ENCODE data around the gene ABCG8. TPM values are rescaled to one million over a fixed set of nuclear protein-coding genes. Genes with fewer than 3 reads are reported as not detected.

Gene ABCG8
- total and polyA plus RNA-seq, 2 donors (not counting 1 experiment from before 2014, with no cell fraction given), result not detected

DNA sequence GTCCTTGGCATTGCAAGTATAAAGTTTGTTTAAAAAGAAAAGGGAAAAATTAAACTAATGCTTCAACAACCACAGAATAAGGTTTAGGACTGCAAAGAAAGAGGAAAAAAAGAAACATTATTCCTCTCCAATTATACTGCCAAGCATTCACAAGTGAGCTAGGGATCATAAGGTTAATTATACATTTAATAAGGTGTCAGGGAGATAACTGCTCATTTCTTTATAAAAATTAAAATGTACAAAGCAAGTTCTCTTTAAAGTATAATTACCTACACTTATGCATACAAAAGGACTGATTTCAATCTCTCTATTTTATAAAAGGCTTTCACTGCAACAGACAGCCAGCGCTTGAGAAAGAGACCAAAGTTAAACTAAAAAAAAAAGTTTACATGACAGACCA is 58.1 kb downstream of the ABCG8 start:
- Mint-ChIP-seq H3K4me1 (no peaks in the 10 kb centered on the region), H3K4me3 (no peak overlapping the region), H3K27ac (no peak overlapping the region), H3K9me3 (ENCODE audit: insufficient read depth) (no peaks in the 10 kb centered on the region), H3K27me3 (no peaks in the 10 kb centered on the region)
- ATAC-seq (ENCODE audit: low read depth) (no peak), DNase-seq (no peak)
- Histone ChIP-seq H3K4me3 (ENCODE audit: control extremely low read depth in 1 of 5, extremely low read depth in 1 of 5, insufficient read depth in 1 of 5, low read depth in 2 of 5, low read length in 4 of 5) (no peak overlapping the region), H3K36me3 (replicated peaks in 1 of 2; ENCODE audit: control extremely low read depth in 1 of 2, control insufficient read depth in 1 of 2, extremely low read depth in 1 of 2, insufficient read depth in 2 of 2, low read length in 1 of 2) (peaks cover 22 to 63% of the 10 kb centered on the region in 2 experiments), H3K9me3 (ENCODE audit: control extremely low read depth in 1 of 3, control insufficient read depth in 2 of 3, insufficient read depth in 1 of 3, low read length in 2 of 3) (no peaks in the 10 kb centered on the region), H4K20me1 (ENCODE audit: control insufficient read depth, insufficient read depth, low read length, poor library complexity, severe bottlenecking) (no peaks in the 10 kb centered on the region), H3K27ac (ENCODE audit: low read length in 2 of 2) (no peak overlapping the region), H3K27me3 (replicated peaks in 1 of 4; ENCODE audit: control extremely low read depth in 1 of 4, control insufficient read depth in 3 of 4, insufficient read depth in 4 of 4, low read length in 3 of 4) (no peaks in the 10 kb centered on the region), H2AFZ (ENCODE audit: insufficient read depth, low read depth, low read length, poor library complexity, severe bottlenecking) (no peak overlapping the region), H3K4me2 (replicated peaks; ENCODE audit: low read depth, low read length, poor library complexity, severe bottlenecking) (no peak overlapping the region), H3K9ac (ENCODE audit: low read length) (no peak overlapping the region), H3K4me1 (ENCODE audit: control insufficient read depth in 2 of 2, insufficient read depth in 2 of 2, low read length in 2 of 2) (no peaks in the 10 kb centered on the region), H3K79me2 (ENCODE audit: control insufficient read depth, insufficient read depth, low read length) (no peaks in the 10 kb centered on the region)
- POLR2A ChIA-PET, result no interaction called here
- no CpG with 5 or more reads among the region's 1 CpG for WGBS (ENCODE audit: insufficient coverage)
- CTCF ChIA-PET, result interaction anchor here (1.1 kb wide), 1 partner anchor 17 kb away, joined by 3 read pairs; no protein-coding TSS in a partner anchor
- TF ChIP-seq CTCF (IDR thresholded peaks at IDR 0.05) (no peak), EZH2 (IDR thresholded peaks at IDR 0.05; ENCODE audit: borderline replicate concordance, insufficient read depth, low read depth, low read length, poor library complexity, severe bottlenecking) (no peak)
- intact Hi-C loops (cut with micrococcal nuclease), result no loop called here

GRCh38 chr2:43897492-43897891 is 58.7 kb downstream of the ABCG8 start:
- ChIA-PET CTCF (interaction anchor here (1.1 kb wide), 1 partner anchor 16 kb away, joined by 3 read pairs; no protein-coding TSS in a partner anchor), POLR2A (no interaction called here)
- Mint-ChIP-seq H3K4me1 (no peaks in the 10 kb centered on the region), H3K9me3 (ENCODE audit: insufficient read depth) (no peaks in the 10 kb centered on the region), H3K4me3 (no peak overlapping the region), H3K27ac (no peak overlapping the region), H3K27me3 (no peaks in the 10 kb centered on the region)
- H3K9ac ChIP-seq (ENCODE audit: low read length), result no peak overlapping the region
- H3K4me3 ChIP-seq (ENCODE audit: control extremely low read depth in 1 of 5, extremely low read depth in 1 of 5, insufficient read depth in 1 of 5, low read depth in 2 of 5, low read length in 4 of 5), result no peak overlapping the region
- H2AFZ ChIP-seq (ENCODE audit: insufficient read depth, low read depth, low read length, poor library complexity, severe bottlenecking), result no peak overlapping the region
- ATAC-seq (ENCODE audit: low read depth), result no peak
- no peaks in the 10 kb centered on the region for H3K9me3 ChIP-seq (ENCODE audit: control extremely low read depth in 1 of 3, control insufficient read depth in 2 of 3, insufficient read depth in 1 of 3, low read length in 2 of 3)
- H3K79me2 ChIP-seq (ENCODE audit: control insufficient read depth, insufficient read depth, low read length), result no peaks in the 10 kb centered on the region
- TF ChIP-seq CTCF (IDR thresholded peaks at IDR 0.05), result no peak
- H4K20me1 ChIP-seq (ENCODE audit: control insufficient read depth, insufficient read depth, low read length, poor library complexity, severe bottlenecking), result no peaks in the 10 kb centered on the region
- H3K36me3 ChIP-seq (replicated peaks in 1 of 2; ENCODE audit: control extremely low read depth in 1 of 2, control insufficient read depth in 1 of 2, extremely low read depth in 1 of 2, insufficient read depth in 2 of 2, low read length in 1 of 2), result peaks cover 23 to 61% of the 10 kb centered on the region in 2 experiments
- intact Hi-C loops (cut with micrococcal nuclease), result no loop called here
- H3K27me3 ChIP-seq (replicated peaks in 1 of 4; ENCODE audit: control extremely low read depth in 1 of 4, control insufficient read depth in 3 of 4, insufficient read depth in 4 of 4, low read length in 3 of 4), result no peaks in the 10 kb centered on the region
- H3K4me1 ChIP-seq (ENCODE audit: control insufficient read depth in 2 of 2, insufficient read depth in 2 of 2, low read length in 2 of 2), result no peaks in the 10 kb centered on the region
- 100% methylated on average over 5 of the region's 6 CpGs for WGBS (ENCODE audit: insufficient coverage)
- no peak overlapping the region for H3K27ac ChIP-seq (ENCODE audit: low read length in 2 of 2)
- H3K4me2 ChIP-seq (replicated peaks; ENCODE audit: low read depth, low read length, poor library complexity, severe bottlenecking), result no peak overlapping the region
- no peak for DNase-seq

Measured in B cell (primary cell).